Liver (tissue), 3 donors: ENCODE results near the gene TMEM242.
A peak's percentile ranks its signal among the peaks of the same experiment; 100 is the strongest.

Experiments used
- ATF3 ChIP-seq: IDR thresholded peaks from 2 replicates; pipeline ENCODE4 v1.6.1; 2016; ENCODE audit warnings: antibody characterized with exemption
- HNF4A ChIP-seq, 2 donors: conservative IDR thresholded peaks; 2 replicates each; pipeline ENCODE4 v1.6.1; 2016; ENCODE audit warnings: antibody characterized with exemption in 2 of 2, mild to moderate bottlenecking in 2 of 2
- RAD21 ChIP-seq, 2 donors: IDR thresholded peaks; 2 replicates each; pipeline ENCODE4 v1.6.1; 2016; ENCODE audit warnings: antibody characterized with exemption in 2 of 2, mild to moderate bottlenecking in 2 of 2
- RXRA ChIP-seq, 2 donors: IDR thresholded peaks; 2 replicates each; pipeline ENCODE4 v1.6.1; 2017 to 2018; ENCODE audit warnings: antibody characterized with exemption in 2 of 2, mild to moderate bottlenecking in 1 of 2
- TAF1 ChIP-seq: conservative IDR thresholded peaks from 2 replicates; pipeline ENCODE4 v1.6.1; 2016; ENCODE audit warnings: antibody characterized with exemption, mild to moderate bottlenecking
- YY1 ChIP-seq: IDR thresholded peaks from 2 replicates; pipeline ENCODE4 v1.6.1; 2016; ENCODE audit warnings: antibody characterized with exemption, mild to moderate bottlenecking
- TF ChIP-seq, protein P1 (sequence below): fragments of 150-350 bp; IDR thresholded peaks from 2 replicates; pipeline ENCODE4 v1.5.1; 2017; ENCODE audit warnings: improper control_type of control experiment, low read depth, low read length; ENCODE audit not compliant: missing input control
- donor health status: healthy.
- donor health status: healthy.

DNA sequence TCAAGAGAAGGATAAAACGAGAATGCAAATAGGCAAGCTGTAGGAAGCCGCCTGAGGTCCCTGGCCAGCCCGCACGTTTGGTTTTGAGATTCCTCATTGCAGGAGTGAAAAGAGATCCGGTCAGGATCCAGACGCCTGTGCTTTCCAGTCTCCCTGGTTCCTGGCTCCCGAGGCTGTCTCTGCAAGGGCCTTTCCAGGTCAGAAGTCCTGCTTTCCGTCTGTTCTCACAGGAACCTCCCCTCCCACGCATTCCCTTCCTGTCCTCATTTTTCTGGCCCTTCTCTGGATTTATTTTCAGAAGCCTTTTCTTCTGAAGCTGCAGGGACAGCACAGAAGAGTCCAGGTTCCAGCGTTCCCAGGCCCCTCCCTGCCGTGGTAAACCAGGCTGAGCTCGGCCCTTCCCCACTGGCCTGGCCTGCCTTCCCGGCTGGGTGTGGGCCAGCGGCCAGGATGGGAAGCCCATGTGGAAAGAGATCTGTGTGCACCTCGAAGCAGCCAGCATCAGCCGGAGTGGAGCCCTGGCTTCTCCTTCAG lies 54.0 kb downstream of the TMEM242 start:
- TF ChIP-seq RXRA (IDR thresholded peaks at IDR 0.05) (peak in 1 of 2 donors; percentile 4), RAD21 (IDR thresholded peaks at IDR 0.05) (peak in 1 of 2 donors; percentile 37), ATF3 (no peak), TAF1 (no peak), HNF4A (conservative IDR thresholded peaks at IDR 0.05) (no peak), YY1 (peak; percentile 27)
- TF ChIP-seq, protein P1, sequence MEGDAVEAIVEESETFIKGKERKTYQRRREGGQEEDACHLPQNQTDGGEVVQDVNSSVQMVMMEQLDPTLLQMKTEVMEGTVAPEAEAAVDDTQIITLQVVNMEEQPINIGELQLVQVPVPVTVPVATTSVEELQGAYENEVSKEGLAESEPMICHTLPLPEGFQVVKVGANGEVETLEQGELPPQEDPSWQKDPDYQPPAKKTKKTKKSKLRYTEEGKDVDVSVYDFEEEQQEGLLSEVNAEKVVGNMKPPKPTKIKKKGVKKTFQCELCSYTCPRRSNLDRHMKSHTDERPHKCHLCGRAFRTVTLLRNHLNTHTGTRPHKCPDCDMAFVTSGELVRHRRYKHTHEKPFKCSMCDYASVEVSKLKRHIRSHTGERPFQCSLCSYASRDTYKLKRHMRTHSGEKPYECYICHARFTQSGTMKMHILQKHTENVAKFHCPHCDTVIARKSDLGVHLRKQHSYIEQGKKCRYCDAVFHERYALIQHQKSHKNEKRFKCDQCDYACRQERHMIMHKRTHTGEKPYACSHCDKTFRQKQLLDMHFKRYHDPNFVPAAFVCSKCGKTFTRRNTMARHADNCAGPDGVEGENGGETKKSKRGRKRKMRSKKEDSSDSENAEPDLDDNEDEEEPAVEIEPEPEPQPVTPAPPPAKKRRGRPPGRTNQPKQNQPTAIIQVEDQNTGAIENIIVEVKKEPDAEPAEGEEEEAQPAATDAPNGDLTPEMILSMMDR, result no peak
